ENCODE results near the gene LDLRAD4.

Gene LDLRAD4

GRCh38 chr18:13180614-13181375, 37.8 kb upstream of the LDLRAD4 start:
- no peak overlapping the region for H4K91ac ChIP-seq (ENCODE audit: low read length)
- no peak overlapping the region for H2BK12ac ChIP-seq (ENCODE audit: low read length in 2 of 2)
- H2BK5ac ChIP-seq (ENCODE audit: low read depth, low read length, poor library complexity, severe bottlenecking) = no peak overlapping the region
- no peaks in the 10 kb centered on the region for H3K36me3 ChIP-seq (ENCODE audit: control insufficient read depth in 1 of 2, insufficient read depth in 2 of 2, low read depth in 1 of 2, low read length in 2 of 2)
- H3K4me1 ChIP-seq (ENCODE audit: control insufficient read depth, insufficient read depth, low read depth, low read length) = no peaks in the 10 kb centered on the region
- no peak for DNase-seq
- H2AK5ac ChIP-seq (ENCODE audit: low read length, severe bottlenecking) = no peak overlapping the region
- no peak overlapping the region for H3K23ac ChIP-seq (ENCODE audit: low read length in 2 of 2)
- H2BK120ac ChIP-seq (ENCODE audit: low read depth, low read length) = no peak overlapping the region
- no peaks in the 10 kb centered on the region for H3K9me3 ChIP-seq (ENCODE audit: control insufficient read depth, low read length)
- no peak overlapping the region for H3K14ac ChIP-seq (ENCODE audit: low read length in 2 of 2)
- no peak overlapping the region for H3K18ac ChIP-seq (ENCODE audit: low read depth in 1 of 2, low read length in 2 of 2)
- H3K4ac ChIP-seq (ENCODE audit: low read depth in 1 of 2, low read length in 2 of 2) = no peak overlapping the region
- H3K79me1 ChIP-seq (replicated peaks; ENCODE audit: low read length, poor library complexity, severe bottlenecking) = no peaks in the 10 kb centered on the region
- H4K8ac ChIP-seq (ENCODE audit: low read length) = no peak overlapping the region
- H3K4me2 ChIP-seq (ENCODE audit: low read length, poor library complexity, severe bottlenecking) = no peak overlapping the region
- H2BK15ac ChIP-seq (ENCODE audit: low read depth, poor library complexity, severe bottlenecking) = no peak overlapping the region
- no peak overlapping the region for H3K4me3 ChIP-seq (ENCODE audit: insufficient read depth in 1 of 2, low read depth in 1 of 2, low read length in 2 of 2)
- 50% methylated on average over 3 of the region's 6 CpGs for whole genome bisulfite sequencing
- no peak overlapping the region for H3K9ac ChIP-seq (ENCODE audit: low read length)
- peaks cover 0 to 13% of the 10 kb centered on the region in 2 experiments for H3K27me3 ChIP-seq (ENCODE audit: control insufficient read depth in 1 of 2, insufficient read depth in 1 of 2, low read length in 2 of 2)
- no peak overlapping the region for H3K27ac ChIP-seq (ENCODE audit: low read length, poor library complexity, severe bottlenecking)
- no peak overlapping the region for H2AFZ ChIP-seq (ENCODE audit: low read depth, low read length)

GRCh38 chr18:13181765-13182164, 36.8 kb upstream of the LDLRAD4 start:
- Histone ChIP-seq H3K27me3 (ENCODE audit: control insufficient read depth in 1 of 2, insufficient read depth in 1 of 2, low read length in 2 of 2) (peaks cover 0 to 14% of the 10 kb centered on the region in 2 experiments), H3K23ac (ENCODE audit: low read length in 2 of 2) (no peak overlapping the region)

GRCh38 chr18:13183359-13183758, 35.2 kb upstream of the LDLRAD4 start:
- no peak overlapping the region for H3K4me2 ChIP-seq (ENCODE audit: low read length, poor library complexity, severe bottlenecking)
- H3K4ac ChIP-seq (ENCODE audit: low read depth in 1 of 2, low read length in 2 of 2) = no peak overlapping the region
- no peak overlapping the region for H3K18ac ChIP-seq (ENCODE audit: low read depth in 1 of 2, low read length in 2 of 2)
- no peak overlapping the region for H3K4me3 ChIP-seq (ENCODE audit: insufficient read depth in 1 of 2, low read depth in 1 of 2, low read length in 2 of 2)
- no peak overlapping the region for H2BK5ac ChIP-seq (ENCODE audit: low read depth, low read length, poor library complexity, severe bottlenecking)
- H4K91ac ChIP-seq (ENCODE audit: low read length) = no peak overlapping the region
- H3K23ac ChIP-seq (ENCODE audit: low read length in 2 of 2) = no peak overlapping the region
- no peaks in the 10 kb centered on the region for H3K79me1 ChIP-seq (replicated peaks; ENCODE audit: low read length, poor library complexity, severe bottlenecking)
- H3K4me1 ChIP-seq (ENCODE audit: control insufficient read depth, insufficient read depth, low read depth, low read length) = no peaks in the 10 kb centered on the region
- no peaks in the 10 kb centered on the region for H3K36me3 ChIP-seq (ENCODE audit: control insufficient read depth in 1 of 2, insufficient read depth in 2 of 2, low read depth in 1 of 2, low read length in 2 of 2)
- H2BK120ac ChIP-seq (ENCODE audit: low read depth, low read length) = no peak overlapping the region
- H2AFZ ChIP-seq (ENCODE audit: low read depth, low read length) = no peak overlapping the region
- H3K9ac ChIP-seq (ENCODE audit: low read length) = no peak overlapping the region
- 91% methylated on average over 5 of the region's 5 CpGs for WGBS
- no peak overlapping the region for H3K27ac ChIP-seq (ENCODE audit: low read length, poor library complexity, severe bottlenecking)
- H4K8ac ChIP-seq (ENCODE audit: low read length) = no peak overlapping the region
- H2BK12ac ChIP-seq (ENCODE audit: low read length in 2 of 2) = no peak overlapping the region
- no peak for DNase-seq
- H3K27me3 ChIP-seq (ENCODE audit: control insufficient read depth in 1 of 2, insufficient read depth in 1 of 2, low read length in 2 of 2) = peaks cover 5 to 16% of the 10 kb centered on the region in 2 experiments
- H3K14ac ChIP-seq (ENCODE audit: low read length in 2 of 2) = no peak overlapping the region
- no peak overlapping the region for H2AK5ac ChIP-seq (ENCODE audit: low read length, severe bottlenecking)
- no peaks in the 10 kb centered on the region for H3K9me3 ChIP-seq (ENCODE audit: control insufficient read depth, low read length)
- no peak overlapping the region for H2BK15ac ChIP-seq (ENCODE audit: low read depth, poor library complexity, severe bottlenecking)

More at GRCh38 chr18:13181765-13182164, 36.8 kb upstream of the LDLRAD4 start:
- no peak overlapping the region for H3K4me2 ChIP-seq (ENCODE audit: low read length, poor library complexity, severe bottlenecking)
- H3K4me1 ChIP-seq (ENCODE audit: control insufficient read depth, insufficient read depth, low read depth, low read length) = no peaks in the 10 kb centered on the region
- no peak overlapping the region for H2BK15ac ChIP-seq (ENCODE audit: low read depth, poor library complexity, severe bottlenecking)
- no peak overlapping the region for H4K91ac ChIP-seq (ENCODE audit: low read length)
- no peak for DNase-seq
- no peak overlapping the region for H3K4ac ChIP-seq (ENCODE audit: low read depth in 1 of 2, low read length in 2 of 2)
- H2BK12ac ChIP-seq (ENCODE audit: low read length in 2 of 2) = no peak overlapping the region
- H3K14ac ChIP-seq (ENCODE audit: low read length in 2 of 2) = no peak overlapping the region
- H3K79me1 ChIP-seq (replicated peaks; ENCODE audit: low read length, poor library complexity, severe bottlenecking) = no peaks in the 10 kb centered on the region
- no peak overlapping the region for H3K27ac ChIP-seq (ENCODE audit: low read length, poor library complexity, severe bottlenecking)
- 91% methylated on average over 14 of the region's 14 CpGs for WGBS
- no peak overlapping the region for H2BK120ac ChIP-seq (ENCODE audit: low read depth, low read length)
- H3K18ac ChIP-seq (ENCODE audit: low read depth in 1 of 2, low read length in 2 of 2) = no peak overlapping the region
- H3K9me3 ChIP-seq (ENCODE audit: control insufficient read depth, low read length) = no peaks in the 10 kb centered on the region
- H4K8ac ChIP-seq (ENCODE audit: low read length) = no peak overlapping the region
- no peak overlapping the region for H2AFZ ChIP-seq (ENCODE audit: low read depth, low read length)
- no peaks in the 10 kb centered on the region for H3K36me3 ChIP-seq (ENCODE audit: control insufficient read depth in 1 of 2, insufficient read depth in 2 of 2, low read depth in 1 of 2, low read length in 2 of 2)
- H2AK5ac ChIP-seq (ENCODE audit: low read length, severe bottlenecking) = no peak overlapping the region
- H2BK5ac ChIP-seq (ENCODE audit: low read depth, low read length, poor library complexity, severe bottlenecking) = no peak overlapping the region
- no peak overlapping the region for H3K9ac ChIP-seq (ENCODE audit: low read length)
- H3K4me3 ChIP-seq (ENCODE audit: insufficient read depth in 1 of 2, low read depth in 1 of 2, low read length in 2 of 2) = no peak overlapping the region

GRCh38 chr18:13183790-13184189, 34.8 kb upstream of the LDLRAD4 start:
- no peak overlapping the region for H2BK120ac ChIP-seq (ENCODE audit: low read depth, low read length)
- H3K79me1 ChIP-seq (replicated peaks; ENCODE audit: low read length, poor library complexity, severe bottlenecking) = no peaks in the 10 kb centered on the region
- no peak overlapping the region for H2BK5ac ChIP-seq (ENCODE audit: low read depth, low read length, poor library complexity, severe bottlenecking)
- no peak overlapping the region for H4K91ac ChIP-seq (ENCODE audit: low read length)
- H2AFZ ChIP-seq (ENCODE audit: low read depth, low read length) = no peak overlapping the region
- H3K4ac ChIP-seq (ENCODE audit: low read depth in 1 of 2, low read length in 2 of 2) = no peak overlapping the region
- no peak overlapping the region for H3K23ac ChIP-seq (ENCODE audit: low read length in 2 of 2)
- no peak overlapping the region for H3K27ac ChIP-seq (ENCODE audit: low read length, poor library complexity, severe bottlenecking)
- no peak overlapping the region for H2AK5ac ChIP-seq (ENCODE audit: low read length, severe bottlenecking)
- peaks cover 5 to 16% of the 10 kb centered on the region in 2 experiments for H3K27me3 ChIP-seq (ENCODE audit: control insufficient read depth in 1 of 2, insufficient read depth in 1 of 2, low read length in 2 of 2)
- H3K4me2 ChIP-seq (ENCODE audit: low read length, poor library complexity, severe bottlenecking) = no peak overlapping the region
- H3K4me1 ChIP-seq (ENCODE audit: control insufficient read depth, insufficient read depth, low read depth, low read length) = no peaks in the 10 kb centered on the region
- WGBS = 95% methylated on average over 8 of the region's 8 CpGs
- H2BK12ac ChIP-seq (ENCODE audit: low read length in 2 of 2) = no peak overlapping the region
- H4K8ac ChIP-seq (ENCODE audit: low read length) = no peak overlapping the region
- no peak overlapping the region for H3K9ac ChIP-seq (ENCODE audit: low read length)
- no peak overlapping the region for H3K18ac ChIP-seq (ENCODE audit: low read depth in 1 of 2, low read length in 2 of 2)
- H3K36me3 ChIP-seq (ENCODE audit: control insufficient read depth in 1 of 2, insufficient read depth in 2 of 2, low read depth in 1 of 2, low read length in 2 of 2) = no peaks in the 10 kb centered on the region
- H3K4me3 ChIP-seq (ENCODE audit: insufficient read depth in 1 of 2, low read depth in 1 of 2, low read length in 2 of 2) = no peak overlapping the region
- no peaks in the 10 kb centered on the region for H3K9me3 ChIP-seq (ENCODE audit: control insufficient read depth, low read length)
- no peak overlapping the region for H3K14ac ChIP-seq (ENCODE audit: low read length in 2 of 2)
- H2BK15ac ChIP-seq (ENCODE audit: low read depth, poor library complexity, severe bottlenecking) = no peak overlapping the region
- no peak for DNase-seq

All from mesenchymal stem cell (in vitro differentiated cells and primary cell).